Muscle of arm (tissue), 12 donors: Measurements from ENCODE around the gene UBXN2A. TPM values are rescaled to one million over a fixed set of nuclear protein-coding genes. Genes with fewer than 3 reads are reported as not detected.
"Not testable (repeated sequence)": the region's sequence is repeated elsewhere in the genome, so short reads cannot be mapped to it uniquely, and the experiment has no call there.

Source experiments
- DNase-seq: peaks from one replicate; pipeline ENCODE4 v3.0.0-alpha.2; 2013
- polyA plus RNA-seq, 12 donors: library from polyadenylated mRNA; unstranded; fragments of 120-200 nt; gene quantifications; one replicate each; pipeline ENCODE4 v1.2.1, GENCODE V29; 2013; ENCODE audit not compliant: insufficient read length in 12 of 12

UBXN2A gene
- polyA plus RNA-seq, 12 donors, result 15.3 to 68.6 (median 20.9) TPM

- DNase-seq, result no peak
Measured at GRCh38 chr2:23934259-23934658, 6.0 kb upstream of the UBXN2A start.

GRCh38 chr2:23940718-23941620, 706 bp downstream of the UBXN2A start:
- DNase-seq, result peak; percentile 55

GRCh38 chr2:23941644-23942043, 1.4 kb downstream of the UBXN2A start:
- no peak for DNase-seq

DNA sequence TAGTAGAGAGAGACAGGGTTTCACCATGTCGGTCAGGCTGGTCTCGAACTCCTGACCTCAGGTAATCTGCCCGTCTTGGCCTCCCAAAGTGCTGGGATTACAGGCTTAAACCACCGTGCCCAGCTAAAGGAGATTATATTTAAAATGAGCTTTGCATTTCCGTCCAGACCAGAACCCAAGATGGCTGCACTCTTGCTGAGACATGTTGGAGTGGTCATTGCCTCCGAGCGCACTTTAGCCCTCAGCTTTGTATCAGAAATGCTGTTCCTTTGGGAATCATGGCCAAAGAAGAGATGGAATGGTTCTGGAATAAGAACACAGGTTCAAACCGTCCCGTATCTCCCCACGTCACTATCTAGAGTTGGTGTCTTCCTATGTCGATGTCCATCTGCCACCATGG, 3.4 kb downstream of the UBXN2A start:
- DNase-seq, result no peak

- no peak for DNase-seq
Measured at GRCh38 chr2:23944527-23944926, 4.3 kb downstream of the UBXN2A start.

GRCh38 chr2:23944976-23945375, 4.7 kb downstream of the UBXN2A start:
- no peak for DNase-seq

DNA sequence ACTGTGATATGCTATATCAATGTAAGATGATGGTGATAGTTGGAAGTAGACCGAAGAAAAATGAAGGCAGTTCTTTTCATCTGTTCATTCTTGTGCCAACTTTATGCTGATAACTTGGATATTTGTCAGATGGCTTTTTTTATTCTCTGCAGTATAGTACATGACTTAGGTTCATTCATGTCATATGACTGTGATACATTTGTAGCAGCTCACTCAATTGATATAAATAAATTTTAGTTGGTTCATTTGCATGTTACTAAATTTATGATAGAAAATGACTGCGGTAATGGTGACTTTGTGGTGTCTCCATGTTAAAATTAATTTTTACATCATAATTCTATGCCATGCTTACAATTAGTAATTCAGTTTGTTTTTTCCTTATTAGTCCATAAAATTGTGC, 7.1 kb downstream of the UBXN2A start:
- DNase-seq, result no peak

- not testable (repeated sequence) for DNase-seq
Measured at GRCh38 chr2:23952558-23952957, 12.3 kb downstream of the UBXN2A start.

DNA sequence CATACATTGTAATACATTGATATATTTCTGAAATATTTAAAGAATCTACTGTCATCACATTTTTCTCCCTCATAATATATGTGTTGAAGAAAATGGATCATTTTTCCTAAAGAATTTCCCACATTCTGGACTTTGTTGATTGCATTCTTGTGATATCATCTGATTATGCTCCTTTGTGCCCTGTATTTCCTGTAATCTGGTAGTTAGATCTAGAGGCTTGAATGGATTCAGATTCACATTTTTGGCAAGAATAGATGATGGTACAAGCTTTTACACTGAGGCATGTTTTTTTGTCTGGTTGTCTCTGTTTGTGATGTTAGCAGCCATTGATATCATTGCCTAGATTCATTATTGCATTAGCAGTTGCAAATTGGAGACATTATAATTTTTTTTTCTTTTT, 13.4 kb downstream of the UBXN2A start:
- no peak for DNase-seq

GRCh38 chr2:23954325-23955014, 14.2 kb downstream of the UBXN2A start:
- no peak for DNase-seq

DNA sequence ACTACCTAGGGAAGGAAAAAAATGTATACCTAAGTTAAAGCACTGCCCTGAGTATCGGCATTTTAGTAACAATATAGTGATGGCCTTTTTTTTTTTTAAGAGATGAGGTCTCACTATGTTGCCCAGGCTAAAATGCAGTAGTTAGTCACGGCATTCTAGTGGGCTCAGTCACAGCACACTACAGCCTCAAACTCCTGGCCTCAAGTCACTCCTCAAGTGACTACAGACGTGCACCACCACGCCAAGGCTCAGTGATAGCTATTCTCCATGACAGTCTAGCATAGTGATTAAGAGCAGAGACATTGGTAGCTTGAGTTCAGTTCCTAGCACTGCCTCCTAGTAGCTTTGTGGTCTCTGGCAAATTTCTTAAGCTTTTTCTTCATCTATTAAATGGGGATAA, 27.6 kb downstream of the UBXN2A start:
- no peak for DNase-seq

DNA sequence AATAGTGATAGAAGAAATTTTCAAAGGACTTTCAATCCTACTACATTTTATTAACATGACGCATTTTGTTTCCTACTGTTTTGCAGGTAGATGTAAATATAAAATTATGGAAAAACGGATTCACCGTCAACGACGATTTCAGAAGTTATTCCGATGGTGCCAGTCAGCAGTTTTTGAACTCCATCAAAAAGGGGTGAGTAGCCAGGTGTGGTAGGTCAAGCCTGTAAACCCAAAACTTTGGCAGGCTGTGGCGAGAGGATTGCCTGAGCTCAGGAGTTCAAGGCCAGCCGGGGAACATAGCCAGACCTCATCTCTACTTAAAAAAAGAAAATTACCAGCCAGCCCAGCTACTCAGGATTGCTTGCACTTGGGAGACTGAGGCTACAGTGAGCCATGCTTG, 36.6 kb downstream of the UBXN2A start:
- DNase-seq, result no peak

GRCh38 chr2:23988371-23988770, 48.1 kb downstream of the UBXN2A start:
- no peak for DNase-seq

GRCh38 chr2:23992931-23993330, 52.7 kb downstream of the UBXN2A start:
- DNase-seq, result no peak

GRCh38 chr2:23993736-23994269, 53.5 kb downstream of the UBXN2A start:
- no peak for DNase-seq

DNA sequence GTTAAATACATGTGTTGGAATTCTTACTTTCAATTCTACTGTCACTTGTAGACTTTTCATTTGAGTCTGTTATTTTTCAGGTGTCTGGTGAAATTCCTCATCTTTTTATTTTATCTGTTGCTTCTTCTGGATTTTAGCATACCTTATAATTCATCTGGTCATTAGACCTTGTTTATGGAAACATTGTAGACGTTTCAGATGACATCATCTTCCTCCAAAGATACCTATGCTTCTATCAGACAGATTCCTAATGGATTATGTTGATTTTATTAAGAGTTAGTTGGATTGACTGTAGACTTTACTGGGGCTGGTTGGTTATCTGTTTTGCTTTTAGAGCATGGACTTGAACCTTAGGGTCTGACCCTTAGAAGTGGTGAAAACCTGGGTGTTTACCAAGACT, 54.3 kb downstream of the UBXN2A start:
- DNase-seq, result no peak

DNA sequence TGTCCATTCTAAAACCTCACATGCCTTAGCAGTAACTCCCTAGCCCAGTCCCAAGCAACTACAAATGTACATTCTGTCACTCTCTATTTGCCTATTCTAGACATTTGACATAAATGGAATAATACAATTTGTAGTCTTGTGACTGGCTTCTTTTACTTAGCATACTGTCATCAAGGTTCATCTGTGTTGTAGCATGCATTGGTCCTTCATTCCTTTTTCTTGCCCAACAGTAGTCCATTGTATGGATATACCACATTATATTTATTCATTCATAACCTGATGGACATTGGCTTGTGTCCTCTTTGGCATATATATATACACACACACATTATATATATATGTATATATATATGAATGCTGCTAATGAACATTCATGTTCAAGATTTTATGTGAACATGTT, 67.4 kb downstream of the UBXN2A start:
- DNase-seq, result no peak

GRCh38 chr2:24008672-24009366, 68.6 kb downstream of the UBXN2A start:
- no peak for DNase-seq

DNA sequence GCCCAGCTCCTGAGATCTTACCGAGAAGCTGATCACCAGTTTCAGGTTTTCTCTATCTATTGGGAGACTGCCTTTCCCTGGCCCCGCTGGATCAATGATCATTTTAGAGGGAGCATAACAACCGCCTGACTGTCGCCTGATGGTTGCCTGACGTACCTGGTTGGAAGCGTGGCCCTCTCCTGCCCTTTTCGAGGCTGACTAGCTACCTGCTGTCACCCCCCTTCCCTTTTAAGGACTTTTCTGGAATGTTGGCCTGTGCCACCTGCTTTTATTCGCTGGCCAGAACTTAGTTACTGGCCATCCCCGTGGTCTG, 69.1 kb downstream of the UBXN2A start:
- no peak for DNase-seq

- DNase-seq, result no peak
Measured at GRCh38 chr2:24009680-24010476, 69.6 kb downstream of the UBXN2A start, which contains the start of gene MFSD2B. Gene MFSD2B (plus strand): TSS chr2:24010085. CDS start chr2:24010097, 12 bp downstream.

GRCh38 chr2:24010477-24011249, 70.4 kb downstream of the UBXN2A start:
- DNase-seq, result no peak
